Stimulated activated CD8-positive, alpha-beta memory T cell treated with anti-CD3 and anti-CD28 coated beads, Interleukin-7, amount 100 ng/mL, for 24 hours (primary cell): ENCODE measurements around the gene AGAP1.
"Not testable (repeated sequence)": the region's sequence is repeated elsewhere in the genome, so short reads cannot be mapped to it uniquely, and the experiment has no call there.

Source experiments
- DNase-seq: peaks from one replicate; pipeline ENCODE4 v3.0.0-alpha.2; 2020; ENCODE audit warnings: low read depth

AGAP1 gene

GRCh38 chr2:236124182-236124893, 630.5 kb downstream of the AGAP1 start:
- no peak for DNase-seq

- DNase-seq, result no peak
Measured at GRCh38 chr2:236125541-236125940, 631.7 kb downstream of the AGAP1 start.

GRCh38 chr2:236127010-236127409, 633.2 kb downstream of the AGAP1 start:
- DNase-seq, result no peak

DNA sequence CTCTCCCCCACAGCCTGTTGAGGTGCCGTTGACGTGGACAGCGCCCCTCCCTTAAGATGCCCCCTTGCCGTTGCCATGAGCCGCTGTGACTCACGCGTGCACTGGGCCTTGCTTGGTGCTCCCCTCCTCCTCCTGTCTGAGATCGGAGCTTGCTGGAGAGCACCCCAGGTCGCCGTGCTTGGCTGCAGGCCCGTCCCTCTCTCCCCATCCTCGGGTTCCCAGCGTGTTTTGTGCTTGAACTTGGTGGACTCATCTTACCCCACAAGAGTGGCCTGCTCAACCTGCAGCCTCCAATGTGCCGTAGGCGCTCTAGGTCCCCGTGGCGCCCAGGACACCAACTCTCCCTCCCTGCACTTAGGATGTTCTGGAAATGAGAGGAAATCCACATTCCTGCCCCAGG, 634.5 kb downstream of the AGAP1 start:
- no peak for DNase-seq

DNA sequence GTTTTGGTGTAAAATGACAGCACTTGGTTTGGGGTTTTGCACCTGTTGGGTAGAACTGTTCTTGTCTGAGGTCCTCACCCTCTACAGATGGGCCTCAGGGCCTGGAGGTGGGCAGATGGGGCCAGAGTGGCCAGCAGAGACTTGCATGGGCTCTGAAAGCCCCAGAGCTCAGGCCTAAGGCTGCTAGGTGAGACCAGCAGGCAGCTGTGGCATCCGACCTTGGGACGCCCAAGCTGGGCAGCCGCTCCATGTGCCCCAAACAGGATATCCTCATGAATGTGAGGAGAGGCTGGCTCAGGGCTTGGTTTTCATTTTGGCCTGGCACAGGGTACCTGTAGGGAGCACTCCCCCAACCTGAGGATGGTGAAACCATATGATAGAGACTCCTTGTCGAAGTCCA, 636.1 kb downstream of the AGAP1 start:
- no peak for DNase-seq

DNA sequence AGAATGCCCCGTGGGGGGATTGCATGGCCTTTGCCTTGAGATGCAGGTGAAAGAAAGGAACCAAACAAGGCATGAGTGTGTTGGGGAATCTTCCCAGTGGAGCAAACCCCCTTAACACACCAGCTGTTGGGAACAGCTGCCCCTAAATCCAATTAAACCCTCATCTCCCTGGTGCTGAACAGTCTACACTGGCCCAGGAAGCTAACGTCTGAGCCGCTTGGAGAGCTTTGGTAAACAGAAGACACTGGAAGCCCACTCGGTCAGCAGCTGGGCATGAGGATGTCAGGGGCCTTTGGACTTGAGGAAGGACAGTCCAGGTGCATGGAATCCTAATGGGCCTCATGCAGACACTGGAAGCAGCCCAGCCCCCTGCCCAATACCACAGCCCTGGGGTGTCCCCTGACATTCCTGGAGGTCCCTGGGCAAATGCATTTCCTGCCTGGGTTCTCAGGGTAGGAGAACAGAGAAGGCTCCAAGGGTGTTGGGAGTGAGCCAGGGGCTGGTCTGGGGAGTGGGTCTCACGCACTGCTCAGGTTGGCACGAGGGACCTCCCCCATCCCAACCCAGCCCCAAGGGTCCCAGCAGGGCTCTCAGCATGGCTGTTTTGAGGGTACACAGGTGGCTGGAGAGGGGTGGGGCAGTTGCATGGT, 636.6 kb downstream of the AGAP1 start:
- no peak for DNase-seq

- DNase-seq, result no peak
Measured at GRCh38 chr2:236131073-236131692, 637.3 kb downstream of the AGAP1 start.

- no peak for DNase-seq
Measured at GRCh38 chr2:236133410-236134012, 639.7 kb downstream of the AGAP1 start.

- DNase-seq, result no peak
Measured at GRCh38 chr2:236136538-236136937, 642.7 kb downstream of the AGAP1 start.

GRCh38 chr2:236137066-236137465, 643.2 kb downstream of the AGAP1 start:
- DNase-seq, result no peak

DNA sequence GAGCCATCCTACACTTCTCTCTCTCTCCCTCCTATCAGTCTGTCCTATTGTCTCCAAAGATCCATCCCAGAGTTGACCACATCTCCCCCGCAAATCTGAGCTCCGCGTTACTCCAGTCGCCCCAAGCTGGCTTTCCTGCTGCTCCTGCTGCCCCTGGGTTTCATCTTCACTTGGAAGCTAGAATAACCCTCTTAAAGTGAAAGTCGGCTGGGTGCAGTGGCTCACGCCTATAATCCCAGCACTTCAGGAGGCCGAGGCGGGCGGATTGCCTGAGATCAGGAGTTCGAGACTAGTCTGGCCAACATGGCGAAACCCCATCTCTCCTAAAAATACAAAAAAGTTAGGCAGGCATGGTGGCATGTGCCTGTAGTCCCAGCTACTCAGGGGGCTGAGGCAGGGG, 647.8 kb downstream of the AGAP1 start:
- DNase-seq, result not testable (repeated sequence)

- DNase-seq, result no peak
Measured at GRCh38 chr2:236143811-236144210, 650.0 kb downstream of the AGAP1 start.

DNA sequence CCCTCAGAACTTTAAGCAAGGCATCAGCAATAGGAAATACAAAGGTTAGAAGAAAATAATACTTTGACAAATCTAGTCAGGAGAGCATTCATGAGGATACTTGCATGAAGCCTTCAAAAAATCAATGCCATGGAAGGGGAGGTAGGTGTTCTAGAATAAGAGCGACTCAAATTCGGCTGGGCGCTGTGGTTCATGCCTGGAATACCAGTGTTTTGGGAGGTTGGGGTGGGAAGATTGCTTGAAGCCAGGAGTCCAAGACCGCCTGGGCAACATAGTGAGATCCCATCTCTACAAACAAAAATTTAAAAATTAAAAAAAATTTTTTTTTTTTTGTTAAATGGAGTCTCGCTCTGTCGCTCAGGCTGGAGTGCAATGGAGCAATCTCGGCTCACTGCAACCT, 652.6 kb downstream of the AGAP1 start:
- DNase-seq, result no peak

GRCh38 chr2:236155406-236155805, 661.6 kb downstream of the AGAP1 start:
- DNase-seq, result no peak

- no peak for DNase-seq
Measured at GRCh38 chr2:236156095-236156859, 662.4 kb downstream of the AGAP1 start.

DNA sequence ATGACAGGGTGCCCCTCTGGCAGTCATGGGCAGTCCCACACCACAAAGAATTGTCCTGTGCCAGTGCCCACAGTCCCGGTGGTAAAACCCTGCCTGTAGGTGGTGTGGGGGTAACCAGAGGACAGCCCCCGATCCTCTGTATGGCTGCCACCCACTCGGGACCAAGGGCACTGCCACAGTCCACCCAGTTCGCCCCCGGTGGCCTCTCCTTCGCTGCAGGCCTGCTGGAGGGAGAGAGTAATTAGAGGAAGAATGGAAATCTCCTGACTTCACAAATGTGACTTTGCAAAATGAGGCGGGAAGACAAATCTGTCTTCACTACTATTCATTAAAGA, 663.0 kb downstream of the AGAP1 start:
- DNase-seq, result no peak

DNA sequence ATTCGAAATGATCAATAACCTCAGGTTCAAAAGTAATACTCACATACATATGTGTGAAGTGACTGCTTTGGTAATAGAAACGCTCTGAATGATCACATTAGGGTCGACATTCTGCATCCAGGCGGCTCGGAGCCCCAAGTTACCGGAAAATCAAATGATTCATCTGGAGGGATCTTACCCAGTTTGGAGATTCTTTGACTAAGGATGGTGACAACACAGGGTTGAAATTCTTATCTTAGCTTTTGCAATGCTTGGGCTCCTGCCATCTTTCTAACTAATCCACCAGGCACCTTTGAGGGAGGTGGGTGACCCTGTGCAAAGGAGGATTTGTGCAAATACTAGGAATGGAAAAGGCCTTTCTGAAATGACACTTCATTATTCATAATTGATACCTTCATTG, 663.5 kb downstream of the AGAP1 start:
- DNase-seq, result no peak

DNA sequence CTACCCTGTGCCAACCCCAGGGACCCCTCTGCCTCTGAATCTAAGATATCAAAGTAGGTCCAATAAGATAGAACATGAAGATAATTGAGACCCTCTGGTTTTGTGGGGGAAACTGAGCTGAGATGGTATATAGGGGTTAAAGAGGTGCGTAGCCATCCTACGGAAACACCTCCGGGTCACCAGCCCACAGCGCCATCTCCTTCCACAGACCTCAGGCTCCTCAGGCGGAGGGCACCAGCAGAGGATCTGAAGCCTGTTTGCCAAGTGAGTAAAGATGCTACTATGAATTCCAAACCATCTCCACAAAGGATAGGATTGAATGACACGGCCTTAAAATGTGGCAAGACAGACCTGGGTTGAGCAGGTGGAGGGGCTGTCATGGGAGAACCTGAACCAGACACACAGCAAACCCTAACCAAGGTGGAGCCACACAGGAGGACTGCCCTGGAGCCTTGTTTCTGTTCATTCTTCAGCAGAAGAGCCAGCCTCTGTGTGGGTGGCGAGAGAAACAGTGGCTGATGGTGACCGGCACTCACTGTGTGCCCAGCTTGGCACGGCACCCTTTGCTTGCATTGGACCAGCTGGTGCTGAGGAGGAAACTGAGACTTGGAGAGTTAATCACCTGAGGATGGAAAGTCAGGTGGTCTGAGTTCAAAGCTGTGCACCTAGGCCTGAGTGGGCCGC, 664.1 kb downstream of the AGAP1 start:
- DNase-seq, result no peak

GRCh38 chr2:236158969-236159777, 665.3 kb downstream of the AGAP1 start:
- DNase-seq, result no peak

GRCh38 chr2:236159778-236160170, 665.9 kb downstream of the AGAP1 start:
- DNase-seq, result no peak
